TTC549 (cell line): Measurements from ENCODE around the gene ZNF544.

Experiments
- FAIRE-seq: peaks from 2 replicates; lab custom pipeline; 2012; peaks lifted over from hg19 to GRCh38; lab: Jason Lieb, UNC

ZNF544 gene

GRCh38 chr19:58228585-58229254 lies at the start of gene ZNF544:
ZNF544 (plus strand) TSS chr19:58228914; CDS start chr19:58244024, 15,110 bp downstream.
- FAIRE-seq: no peak

GRCh38 chr19:58181902-58182576 lies 46.7 kb upstream of the ZNF544 start:
- no peak for FAIRE-seq

GRCh38 chr19:58182577-58182988 lies 46.1 kb upstream of the ZNF544 start:
- FAIRE-seq: no peak

- no peak for FAIRE-seq
Observed at GRCh38 chr19:58182989-58183816, 45.5 kb upstream of the ZNF544 start, which contains the start of gene ZNF274. ZNF274 (plus strand) TSS chr19:58183061; CDS start chr19:58183966, 905 bp downstream.

GRCh38 chr19:58183817-58184215 lies 44.9 kb upstream of the ZNF544 start:
- FAIRE-seq: no peak

- no peak for FAIRE-seq
Observed at GRCh38 chr19:58196901-58197616, 31.7 kb upstream of the ZNF544 start.

- FAIRE-seq: no peak
Observed at GRCh38 chr19:58203814-58204475, 24.8 kb upstream of the ZNF544 start.

GRCh38 chr19:58204566-58204965 lies 24.1 kb upstream of the ZNF544 start:
- FAIRE-seq: no peak

- no peak for FAIRE-seq
Observed at GRCh38 chr19:58209577-58209976, 19.1 kb upstream of the ZNF544 start.

GRCh38 chr19:58212336-58213074 lies 16.2 kb upstream of the ZNF544 start:
- FAIRE-seq: no peak

- FAIRE-seq: no peak
Observed at GRCh38 chr19:58213075-58213369, 15.7 kb upstream of the ZNF544 start.

- FAIRE-seq: no peak
Observed at GRCh38 chr19:58217069-58217481, 11.6 kb upstream of the ZNF544 start.

GRCh38 chr19:58217607-58218391 lies 10.9 kb upstream of the ZNF544 start:
- FAIRE-seq: no peak

GRCh38 chr19:58218899-58219298 lies 9.8 kb upstream of the ZNF544 start:
- no peak for FAIRE-seq

GRCh38 chr19:58227964-58228584 lies 640 bp upstream of the ZNF544 start:
- FAIRE-seq: no peak

- no peak for FAIRE-seq
Observed at GRCh38 chr19:58229255-58229639, 533 bp downstream of the ZNF544 start.

GRCh38 chr19:58237324-58237723 lies 8.6 kb downstream of the ZNF544 start:
- FAIRE-seq: no peak

- FAIRE-seq: no peak
Observed at GRCh38 chr19:58243351-58243750, 14.6 kb downstream of the ZNF544 start.

GRCh38 chr19:58248886-58249285 lies 20.2 kb downstream of the ZNF544 start:
- FAIRE-seq: no peak

GRCh38 chr19:58252102-58252685 lies 23.5 kb downstream of the ZNF544 start:
- no peak for FAIRE-seq
